AG09309 (cell line): Measurements from ENCODE around the gene CRYAA.
"Not testable (repeated sequence)": the region's sequence is repeated elsewhere in the genome, so short reads cannot be mapped to it uniquely, and the experiment has no call there.

Experiments
- DNase-seq: peaks from one replicate; pipeline ENCODE4 v3.0.0-alpha.2; 2010; ENCODE audit warnings: low read depth
- H3K4me3 ChIP-seq: 2 replicates; pipeline ENCODE4 v1.5.1; 2011; ENCODE audit warnings: mild to moderate bottlenecking, low read depth, low read length, moderate library complexity; ENCODE audit not compliant: control insufficient read depth
- TF ChIP-seq, protein P1 (sequence below): IDR thresholded peaks from 2 replicates; pipeline ENCODE4 v1.5.1; 2011; ENCODE audit warnings: mild to moderate bottlenecking, low read depth, low read length, inconsistent platforms; ENCODE audit not compliant: insufficient read depth, control insufficient read depth; ENCODE audit errors: missing control alignments

CRYAA gene

GRCh38 chr21:43173930-43174329, 5.1 kb downstream of the CRYAA start:
- not testable (repeated sequence) for H3K4me3 ChIP-seq, DNase-seq

GRCh38 chr21:43174998-43175397, 6.2 kb downstream of the CRYAA start:
- DNase-seq, H3K4me3 ChIP-seq: not testable (repeated sequence)

DNA sequence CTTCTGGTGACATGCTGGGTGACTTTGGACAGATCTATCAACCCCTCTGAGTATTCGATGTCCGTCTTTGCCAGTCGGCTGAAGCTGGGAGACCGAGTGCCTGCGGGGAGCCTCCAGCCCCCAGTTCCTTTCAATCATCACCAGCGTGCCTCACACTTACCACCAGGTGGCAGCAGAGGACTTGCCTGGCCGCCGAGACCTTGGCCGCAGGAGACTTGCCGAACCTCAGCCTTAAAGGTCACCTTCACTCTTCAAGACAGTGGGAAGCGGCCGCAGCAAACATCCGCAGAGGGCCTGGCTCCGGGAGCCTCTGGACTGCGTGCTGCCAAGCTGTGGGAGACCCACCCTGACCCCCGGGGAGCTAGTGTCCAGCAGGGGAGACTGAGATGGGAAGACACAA, 7.8 kb downstream of the CRYAA start:
- DNase-seq, H3K4me3 ChIP-seq: not testable (repeated sequence)

DNA sequence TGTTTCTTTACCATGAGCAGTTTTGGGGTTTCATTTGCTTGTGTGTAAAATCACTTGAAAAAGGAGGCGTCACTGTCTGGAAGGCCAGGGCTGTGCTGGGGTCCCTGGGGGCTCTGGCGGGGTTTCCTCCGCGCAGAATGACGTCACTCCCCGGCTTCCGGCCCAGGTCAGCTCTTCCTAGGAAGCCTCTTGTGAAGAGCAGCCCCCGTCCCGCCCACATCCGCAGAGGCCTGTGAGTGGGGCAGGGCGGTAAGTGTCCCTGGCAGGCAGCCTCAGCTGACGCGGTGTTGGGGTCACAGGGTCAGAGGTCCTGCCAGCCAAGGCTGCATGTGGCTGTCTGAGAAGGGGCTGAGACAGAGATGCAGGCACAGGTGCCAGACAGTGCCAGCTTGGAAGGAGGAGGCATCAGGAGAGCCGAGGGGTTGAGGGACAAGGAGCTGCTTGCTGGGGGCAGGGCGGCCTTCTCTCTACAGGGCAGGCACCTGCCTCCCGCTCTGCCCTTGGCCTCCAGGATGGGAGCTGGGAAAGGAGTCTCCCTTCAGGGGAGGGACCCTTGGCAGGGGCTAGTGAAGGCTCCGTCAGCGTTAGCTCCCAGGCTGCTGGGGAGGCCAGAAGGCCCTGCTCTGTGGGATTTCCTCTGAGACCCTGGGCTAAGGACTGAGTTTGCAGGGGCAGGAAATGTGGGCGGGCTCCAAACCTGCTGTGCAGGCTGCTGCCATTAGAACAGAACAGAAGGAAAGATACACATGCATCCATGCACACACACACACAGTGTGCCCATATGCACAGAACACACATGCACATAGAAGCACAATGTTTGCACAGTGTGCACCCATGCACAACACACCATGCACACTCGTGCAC, 8.5 kb downstream of the CRYAA start:
- DNase-seq, H3K4me3 ChIP-seq: not testable (repeated sequence)

- DNase-seq, H3K4me3 ChIP-seq: not testable (repeated sequence)
Measured at GRCh38 chr21:43178175-43178826, 9.5 kb downstream of the CRYAA start.

DNA sequence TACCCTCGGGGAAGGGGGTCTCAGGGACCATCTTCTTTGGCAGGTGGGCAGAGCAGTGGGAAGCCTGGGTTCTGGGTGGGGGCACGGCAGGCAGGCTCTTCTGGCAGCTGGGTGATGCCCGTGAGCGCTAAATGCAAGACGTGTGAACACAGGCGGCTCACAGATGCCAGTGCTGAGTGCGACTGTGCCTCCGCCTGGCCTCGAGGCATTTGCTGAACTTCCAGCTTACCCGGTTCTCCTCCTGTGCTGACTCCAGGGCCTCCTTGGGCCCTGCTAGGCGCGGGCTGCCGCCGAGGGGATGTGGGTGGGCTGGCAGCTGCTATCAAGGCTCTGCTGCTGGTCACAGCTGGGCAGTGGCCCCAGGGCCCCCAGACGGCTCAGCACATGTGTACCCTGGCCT, 12.2 kb downstream of the CRYAA start:
- not testable (repeated sequence) for H3K4me3 ChIP-seq, DNase-seq

GRCh38 chr21:43187268-43187667, 18.5 kb downstream of the CRYAA start:
- not testable (repeated sequence) for DNase-seq, H3K4me3 ChIP-seq

DNA sequence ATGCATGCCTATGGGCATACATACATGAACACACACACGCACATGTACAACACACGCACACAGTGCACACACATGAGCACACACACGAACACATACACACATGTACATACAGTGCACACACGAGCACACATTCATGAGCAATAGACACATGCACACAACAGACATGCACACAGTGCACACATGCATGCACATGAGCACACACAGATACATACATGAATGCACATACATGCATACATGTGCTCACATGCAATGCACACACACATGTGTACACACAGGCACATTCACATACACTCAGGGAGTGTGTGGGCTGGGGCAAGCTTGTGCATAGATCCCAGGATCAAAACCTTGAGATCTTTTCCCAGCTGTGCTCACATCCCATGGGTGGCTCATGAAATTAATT, 18.9 kb downstream of the CRYAA start:
- no peak overlapping the region for H3K4me3 ChIP-seq
- TF ChIP-seq, protein P1, sequence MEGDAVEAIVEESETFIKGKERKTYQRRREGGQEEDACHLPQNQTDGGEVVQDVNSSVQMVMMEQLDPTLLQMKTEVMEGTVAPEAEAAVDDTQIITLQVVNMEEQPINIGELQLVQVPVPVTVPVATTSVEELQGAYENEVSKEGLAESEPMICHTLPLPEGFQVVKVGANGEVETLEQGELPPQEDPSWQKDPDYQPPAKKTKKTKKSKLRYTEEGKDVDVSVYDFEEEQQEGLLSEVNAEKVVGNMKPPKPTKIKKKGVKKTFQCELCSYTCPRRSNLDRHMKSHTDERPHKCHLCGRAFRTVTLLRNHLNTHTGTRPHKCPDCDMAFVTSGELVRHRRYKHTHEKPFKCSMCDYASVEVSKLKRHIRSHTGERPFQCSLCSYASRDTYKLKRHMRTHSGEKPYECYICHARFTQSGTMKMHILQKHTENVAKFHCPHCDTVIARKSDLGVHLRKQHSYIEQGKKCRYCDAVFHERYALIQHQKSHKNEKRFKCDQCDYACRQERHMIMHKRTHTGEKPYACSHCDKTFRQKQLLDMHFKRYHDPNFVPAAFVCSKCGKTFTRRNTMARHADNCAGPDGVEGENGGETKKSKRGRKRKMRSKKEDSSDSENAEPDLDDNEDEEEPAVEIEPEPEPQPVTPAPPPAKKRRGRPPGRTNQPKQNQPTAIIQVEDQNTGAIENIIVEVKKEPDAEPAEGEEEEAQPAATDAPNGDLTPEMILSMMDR, result no peak
- DNase-seq, result no peak

- DNase-seq, result no peak
- H3K4me3 ChIP-seq, result no peak overlapping the region
- TF ChIP-seq, protein P1, result no peak
Measured at GRCh38 chr21:43188181-43188580, 19.4 kb downstream of the CRYAA start.

- H3K4me3 ChIP-seq, result no peak overlapping the region
- TF ChIP-seq, protein P1, result no peak
- no peak for DNase-seq
Measured at GRCh38 chr21:43188592-43189210, 19.9 kb downstream of the CRYAA start.
